ENCODE results near the gene MPRIP. TPM values are rescaled to one million over a fixed set of nuclear protein-coding genes. Genes with fewer than 3 reads are reported as not detected.
"Not testable (repeated sequence)": the region's sequence is repeated elsewhere in the genome, so short reads cannot be mapped to it uniquely, and the experiment has no call there.

MPRIP gene
- total and polyA plus RNA-seq, 10 donors, result 52.3 to 309 (median 131) TPM

GRCh38 chr17:17009972-17010371, 32.3 kb upstream of the MPRIP start:
- DNase-seq; H3K36me3 ChIP-seq; H3K27me3 ChIP-seq (replicated peaks in 1 of 7); H3K9me3 ChIP-seq; H3K27ac ChIP-seq; H3K4me3 ChIP-seq: not testable (repeated sequence)
- intact Hi-C loops (cut with DNase I; ENCODE audit: low total_unique reads), result loop anchor here (10.0 kb wide), 1 partner anchor 145 kb away; no protein-coding TSS in a partner anchor
- H3K4me1 ChIP-seq, result peaks cover 0 to 14% (median 8%) of the 10 kb centered on the region in 6 donors
- TF ChIP-seq, protein P1, sequence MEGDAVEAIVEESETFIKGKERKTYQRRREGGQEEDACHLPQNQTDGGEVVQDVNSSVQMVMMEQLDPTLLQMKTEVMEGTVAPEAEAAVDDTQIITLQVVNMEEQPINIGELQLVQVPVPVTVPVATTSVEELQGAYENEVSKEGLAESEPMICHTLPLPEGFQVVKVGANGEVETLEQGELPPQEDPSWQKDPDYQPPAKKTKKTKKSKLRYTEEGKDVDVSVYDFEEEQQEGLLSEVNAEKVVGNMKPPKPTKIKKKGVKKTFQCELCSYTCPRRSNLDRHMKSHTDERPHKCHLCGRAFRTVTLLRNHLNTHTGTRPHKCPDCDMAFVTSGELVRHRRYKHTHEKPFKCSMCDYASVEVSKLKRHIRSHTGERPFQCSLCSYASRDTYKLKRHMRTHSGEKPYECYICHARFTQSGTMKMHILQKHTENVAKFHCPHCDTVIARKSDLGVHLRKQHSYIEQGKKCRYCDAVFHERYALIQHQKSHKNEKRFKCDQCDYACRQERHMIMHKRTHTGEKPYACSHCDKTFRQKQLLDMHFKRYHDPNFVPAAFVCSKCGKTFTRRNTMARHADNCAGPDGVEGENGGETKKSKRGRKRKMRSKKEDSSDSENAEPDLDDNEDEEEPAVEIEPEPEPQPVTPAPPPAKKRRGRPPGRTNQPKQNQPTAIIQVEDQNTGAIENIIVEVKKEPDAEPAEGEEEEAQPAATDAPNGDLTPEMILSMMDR (IDR thresholded peaks at IDR 0.05 in 8 of 11, conservative IDR thresholded peaks at IDR 0.05 in 3 of 11), result peak in 2 of 11 experiments; percentile 17 to 24
- WGBS, 5 donors, result 53 to 90% (median 73%) methylated on average over 1 of the region's 4 CpGs

GRCh38 chr17:17010545-17011034, 31.7 kb upstream of the MPRIP start:
- H3K36me3 ChIP-seq; H3K27ac ChIP-seq; DNase-seq; intact Hi-C loops (cut with DNase I; ENCODE audit: low total_unique reads); H3K4me3 ChIP-seq; H3K9me3 ChIP-seq; H3K27me3 ChIP-seq (replicated peaks in 1 of 7): not testable (repeated sequence)
- 60 to 65% (median 63%) methylated on average over 4 to 5 of the region's 12 CpGs; no CpG with 5 or more reads in 2 of the 5 donors for WGBS, 5 donors
- peaks cover 0 to 19% (median 9%) of the 10 kb centered on the region in 6 donors for H3K4me1 ChIP-seq

GRCh38 chr17:17011043-17011907, 31.0 kb upstream of the MPRIP start:
- peaks cover 0 to 25% (median 10%) of the 10 kb centered on the region in 6 donors for H3K4me1 ChIP-seq
- H3K27me3 ChIP-seq (replicated peaks in 1 of 7); H3K4me3 ChIP-seq; H3K9me3 ChIP-seq; intact Hi-C loops (cut with DNase I; ENCODE audit: low total_unique reads); DNase-seq; H3K36me3 ChIP-seq: not testable (repeated sequence)
- WGBS, 5 donors, result 14 to 27% (median 16%) methylated on average over 3 to 6 of the region's 12 CpGs; no CpG with 5 or more reads in 2 of the 5 donors
- H3K27ac ChIP-seq, result peak overlapping the region in 1 of 8 donors; percentile 36

DNA sequence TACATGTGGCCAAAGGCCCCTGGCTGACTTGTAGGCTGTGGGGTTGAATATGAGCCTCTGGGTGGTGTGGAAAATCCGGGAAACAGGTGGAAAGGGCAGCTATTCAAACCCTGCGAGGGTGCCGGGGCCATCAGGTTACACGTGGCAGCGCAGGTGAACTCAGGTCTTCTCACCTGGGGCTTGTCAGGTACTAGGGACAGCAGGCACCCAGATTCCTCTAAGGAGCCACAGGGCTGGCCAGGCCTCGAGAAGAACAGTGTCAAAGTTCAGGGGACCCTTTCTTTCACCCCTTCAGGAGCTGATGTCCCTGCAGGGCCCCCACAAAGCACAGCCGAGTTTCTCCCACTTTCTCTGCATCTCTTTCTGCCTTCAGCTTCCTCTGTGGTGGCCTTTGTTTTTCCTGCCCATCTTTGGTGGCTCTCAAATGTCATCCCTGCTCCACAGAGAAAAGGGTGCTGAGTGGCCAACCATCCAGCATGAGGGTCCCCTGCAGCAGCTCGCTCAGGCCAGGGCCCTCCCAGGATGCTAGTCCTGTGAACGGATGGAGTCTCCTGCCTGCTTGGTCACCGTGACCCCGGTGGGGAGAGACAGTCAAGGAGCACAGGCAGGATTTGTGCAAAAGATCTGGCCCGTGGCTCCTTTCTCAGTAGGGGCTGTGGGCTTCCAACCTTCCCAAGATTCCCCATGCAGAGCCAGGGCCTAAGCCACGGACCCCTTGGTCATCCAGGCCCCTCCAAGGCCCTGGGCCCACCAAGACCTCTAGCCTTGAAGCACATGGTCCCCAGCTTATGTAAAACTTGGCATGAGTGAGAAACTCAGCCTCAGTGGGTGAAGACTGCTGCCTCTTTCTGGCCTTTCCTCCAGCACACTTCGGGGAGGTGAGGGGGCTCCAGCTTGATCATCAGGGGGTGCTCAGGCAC, 28.2 kb upstream of the MPRIP start:
- H3K4me3 ChIP-seq; intact Hi-C loops (cut with DNase I; ENCODE audit: low total_unique reads); H3K27me3 ChIP-seq (replicated peaks in 1 of 7); H3K36me3 ChIP-seq; H3K9me3 ChIP-seq; H3K27ac ChIP-seq; DNase-seq: not testable (repeated sequence)
- H3K4me1 ChIP-seq, result peaks cover 0 to 41% (median 17%) of the 10 kb centered on the region in 6 donors
- 82 to 91% (median 86%) methylated on average over 9 to 14 of the region's 14 CpGs for WGBS, 5 donors

DNA sequence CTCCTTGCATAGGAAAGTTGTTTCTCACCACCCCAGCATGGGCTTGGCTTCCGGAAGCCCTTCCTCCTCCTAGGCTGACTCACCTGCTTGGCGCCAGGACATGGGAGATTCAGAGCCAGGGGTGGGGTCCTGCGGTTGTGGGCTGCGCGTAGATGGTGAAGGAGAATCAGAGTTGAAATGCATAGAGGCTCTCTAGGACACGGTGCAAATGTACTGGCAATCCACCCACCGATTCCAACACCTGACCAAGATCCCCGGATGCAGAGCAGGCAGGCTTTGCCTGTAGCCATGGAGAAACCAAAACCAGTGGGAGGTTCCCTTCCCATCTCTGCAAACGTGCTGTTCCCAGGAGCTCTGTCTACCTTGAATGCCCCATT, 27.5 kb upstream of the MPRIP start:
- 88 to 95% (median 90%) methylated on average over 9 of the region's 9 CpGs for WGBS, 5 donors
- H3K9me3 ChIP-seq; DNase-seq; H3K4me3 ChIP-seq; intact Hi-C loops (cut with DNase I; ENCODE audit: low total_unique reads); H3K36me3 ChIP-seq; H3K27me3 ChIP-seq (replicated peaks in 1 of 7); H3K27ac ChIP-seq: not testable (repeated sequence)
- peaks cover 0 to 35% (median 15%) of the 10 kb centered on the region in 6 donors for H3K4me1 ChIP-seq

DNA sequence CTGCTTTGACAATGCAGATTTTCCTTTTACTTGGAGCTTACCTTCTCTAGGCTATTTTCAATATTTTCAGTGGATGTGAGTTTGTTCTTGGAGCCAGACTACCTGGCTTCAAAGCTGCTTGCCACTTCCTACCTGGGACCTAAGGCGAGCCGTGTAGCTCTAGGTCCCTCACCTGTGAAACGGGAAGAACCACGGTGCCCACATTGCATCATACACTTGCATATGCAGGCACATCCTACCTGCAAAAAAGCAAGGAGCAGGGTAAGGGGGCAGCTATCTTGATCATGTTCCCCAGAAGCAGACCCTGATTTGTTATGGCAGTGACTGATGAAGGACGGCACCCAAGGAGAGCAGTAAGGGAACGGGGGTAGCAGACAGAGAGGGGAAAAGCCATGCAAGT, 27.0 kb upstream of the MPRIP start:
- intact Hi-C loops (cut with DNase I; ENCODE audit: low total_unique reads), result no loop called here
- DNase-seq, result no peak
- 81 to 96% (median 87%) methylated on average over 6 of the region's 6 CpGs for WGBS, 5 donors
- Histone ChIP-seq H3K27me3 (replicated peaks in 1 of 7) (no peaks in the 10 kb centered on the region), H3K4me3 (no peak overlapping the region), H3K27ac (no peak overlapping the region), H3K36me3 (no peaks in the 10 kb centered on the region), H3K4me1 (peaks cover 0 to 33% (median 13%) of the 10 kb centered on the region in 6 donors), H3K9me3 (no peaks in the 10 kb centered on the region)
- TF ChIP-seq POLR2AphosphoS5 (IDR thresholded peaks at IDR 0.05) (no peak), POLR2A (IDR thresholded peaks at IDR 0.05) (no peak)
- TF ChIP-seq, protein P1 (IDR thresholded peaks at IDR 0.05 in 8 of 11, conservative IDR thresholded peaks at IDR 0.05 in 3 of 11), result no peak

GRCh38 chr17:17016199-17017197, 25.8 kb upstream of the MPRIP start:
- Histone ChIP-seq H3K4me1 (peaks cover 0 to 35% (median 12%) of the 10 kb centered on the region in 6 donors), H3K27ac (peak overlapping the region in 2 of 8 donors; percentile 11 to 23)
- H3K9me3 ChIP-seq; H3K36me3 ChIP-seq; intact Hi-C loops (cut with DNase I; ENCODE audit: low total_unique reads); H3K27me3 ChIP-seq (replicated peaks in 1 of 7); H3K4me3 ChIP-seq; DNase-seq: not testable (repeated sequence)
- 63 to 75% (median 71%) methylated on average over 8 of the region's 8 CpGs for WGBS, 5 donors
